ENCODE results near the gene NID1.
A peak's percentile ranks its signal among the peaks of the same experiment; 100 is the strongest.
"Not testable (repeated sequence)": the region's sequence is repeated elsewhere in the genome, so short reads cannot be mapped to it uniquely, and the experiment has no call there.

The NID1 gene

DNA sequence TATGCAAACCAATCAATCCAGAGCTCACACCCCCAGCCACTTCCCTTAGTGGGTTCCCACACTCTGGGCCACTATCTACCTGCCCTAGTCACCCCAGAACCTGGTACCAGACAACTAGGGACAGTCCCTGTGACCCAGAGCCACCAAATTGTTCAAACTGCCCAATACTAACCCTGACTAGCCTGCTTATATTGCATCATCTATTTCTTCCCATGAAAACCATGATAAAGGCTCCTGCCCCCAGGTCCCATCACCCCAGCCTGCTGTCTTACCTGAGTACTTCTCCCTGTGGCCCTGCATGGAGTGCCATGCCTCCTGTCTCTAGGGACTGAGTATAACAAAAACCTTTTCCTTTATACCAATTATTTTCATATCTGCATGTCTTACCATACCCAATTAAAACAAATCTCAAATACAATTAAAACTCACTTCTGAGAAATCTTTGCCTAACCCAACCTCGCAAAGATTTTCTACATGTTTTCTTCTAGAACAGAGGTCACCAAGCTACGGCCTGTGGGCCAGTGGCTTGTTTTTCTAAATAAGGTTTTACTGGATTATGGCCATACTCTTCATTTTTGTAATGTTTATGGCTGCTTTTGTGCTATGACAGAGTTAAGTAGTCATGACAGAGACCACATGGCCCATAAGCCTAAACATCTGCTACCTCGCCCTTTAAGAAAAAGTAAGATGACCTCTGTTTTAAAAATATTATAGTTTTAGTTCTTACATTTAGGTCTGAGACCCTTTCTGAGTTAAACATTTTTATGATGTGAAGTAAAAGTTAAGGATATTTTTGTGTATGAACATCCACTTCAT, 31.0 kb upstream of the NID1 start:
- no peak for DNase-seq

DNA sequence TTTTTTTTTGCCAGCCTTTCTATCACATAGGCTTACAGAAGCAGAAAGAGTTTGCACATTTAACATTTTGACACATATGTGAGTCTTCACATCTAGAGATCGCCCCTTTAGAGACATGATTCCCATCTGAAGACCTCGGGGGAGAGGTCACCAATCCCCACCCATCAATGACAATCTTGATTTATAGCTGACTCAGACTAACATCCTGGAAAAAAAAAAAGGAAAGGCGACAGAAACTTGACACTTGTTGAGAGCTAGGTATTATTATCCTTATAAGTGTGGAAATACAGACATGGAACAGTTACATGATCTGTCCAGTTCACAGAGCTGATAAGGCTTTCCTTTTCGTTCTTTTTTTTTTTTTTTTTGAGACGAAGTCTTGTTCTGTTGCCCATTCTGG, 28.0 kb upstream of the NID1 start:
- DNase-seq = no peak

DNA sequence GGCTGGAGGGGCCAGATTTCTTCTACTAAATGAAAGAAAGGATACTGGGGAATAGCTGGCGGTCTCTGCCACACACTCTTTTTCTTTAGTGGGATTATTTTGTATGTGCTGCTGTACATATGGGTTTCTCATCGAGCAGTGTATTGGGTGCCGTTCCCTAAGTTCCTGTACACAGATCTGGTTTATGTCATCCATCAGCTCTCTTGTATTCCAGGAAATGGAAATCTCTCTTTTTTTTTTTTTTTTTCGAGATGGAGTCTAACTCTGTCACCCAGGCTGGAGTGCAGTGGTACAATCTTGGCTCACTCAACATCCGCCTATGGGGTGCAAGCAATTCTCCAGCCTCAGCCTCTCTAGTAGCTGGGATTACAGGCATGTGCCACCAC, 27.0 kb upstream of the NID1 start:
- DNase-seq = no peak

DNA sequence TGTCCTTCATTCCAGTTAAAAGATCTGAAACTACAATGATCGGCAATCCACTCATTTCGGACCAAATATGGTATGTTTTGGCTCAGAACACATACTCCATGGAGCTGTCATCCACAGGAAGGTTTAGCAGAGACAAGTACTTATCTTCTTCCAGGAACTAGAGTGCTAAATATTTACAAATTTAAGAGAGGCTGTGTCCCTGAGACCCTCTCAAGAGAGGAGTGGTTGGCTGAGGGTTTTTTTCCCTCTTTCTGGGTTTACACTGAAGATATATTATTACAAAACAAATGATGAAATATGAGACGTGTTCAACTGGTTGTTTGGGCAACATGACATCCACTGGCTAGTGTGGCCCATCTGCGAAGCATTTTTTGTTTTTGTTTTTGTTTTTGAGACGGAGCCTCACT, 25.9 kb upstream of the NID1 start:
- DNase-seq = peak; percentile 63

DNA sequence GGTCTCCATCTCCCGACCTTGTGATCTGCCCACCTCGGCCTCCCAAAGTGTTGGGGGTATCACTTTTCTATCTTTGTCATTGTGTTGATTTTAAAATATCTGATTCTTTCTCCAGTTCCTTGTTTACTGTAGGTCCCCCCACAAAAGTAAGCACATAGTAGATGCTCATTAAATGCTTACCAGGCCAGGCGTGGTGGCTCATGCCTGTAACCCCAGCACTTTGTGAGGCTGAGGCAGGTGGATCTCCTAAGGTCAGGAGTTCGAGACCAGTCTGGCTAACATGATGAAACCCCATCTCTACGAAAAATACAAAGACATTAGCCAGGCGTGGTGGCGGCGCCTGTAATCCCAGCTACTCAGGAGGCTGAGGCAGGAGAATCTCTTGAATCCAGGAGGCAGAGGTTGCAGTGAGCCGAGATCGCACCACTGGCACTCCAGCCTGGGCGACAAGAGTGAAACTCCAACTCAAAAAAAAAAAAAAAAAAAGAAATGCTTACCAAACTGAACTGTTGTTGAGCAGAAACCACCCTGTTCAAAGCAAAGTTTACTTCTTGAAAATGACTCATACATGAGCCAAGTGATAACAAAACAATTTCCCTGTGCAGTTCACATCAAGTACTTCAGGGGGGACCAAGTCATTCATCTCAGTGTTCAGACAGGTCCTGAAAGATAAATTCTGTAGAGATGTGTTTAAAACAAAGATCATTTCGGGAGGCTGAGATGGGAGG, 24.3 kb upstream of the NID1 start:
- DNase-seq = peak; percentile 84

DNA sequence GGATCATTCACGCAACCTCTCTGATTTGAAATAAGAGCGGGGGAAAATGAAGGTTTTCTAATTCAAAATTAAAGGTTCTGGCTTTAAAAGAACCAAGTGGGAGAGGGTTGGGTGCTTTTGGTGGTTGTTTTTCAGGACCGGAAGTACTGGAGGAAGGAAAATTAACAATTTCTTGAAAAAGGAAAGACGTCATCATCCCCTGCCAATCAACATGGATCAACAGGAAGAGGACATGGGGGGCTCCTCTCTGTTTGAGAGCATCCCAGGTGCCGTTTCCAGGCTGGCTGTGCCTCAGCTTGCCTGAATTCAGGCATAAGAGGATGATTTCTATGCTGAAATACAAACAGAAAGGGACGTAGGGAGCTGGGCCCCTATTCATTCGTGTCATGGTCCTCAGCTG, 21.6 kb upstream of the NID1 start:
- no peak for DNase-seq

DNA sequence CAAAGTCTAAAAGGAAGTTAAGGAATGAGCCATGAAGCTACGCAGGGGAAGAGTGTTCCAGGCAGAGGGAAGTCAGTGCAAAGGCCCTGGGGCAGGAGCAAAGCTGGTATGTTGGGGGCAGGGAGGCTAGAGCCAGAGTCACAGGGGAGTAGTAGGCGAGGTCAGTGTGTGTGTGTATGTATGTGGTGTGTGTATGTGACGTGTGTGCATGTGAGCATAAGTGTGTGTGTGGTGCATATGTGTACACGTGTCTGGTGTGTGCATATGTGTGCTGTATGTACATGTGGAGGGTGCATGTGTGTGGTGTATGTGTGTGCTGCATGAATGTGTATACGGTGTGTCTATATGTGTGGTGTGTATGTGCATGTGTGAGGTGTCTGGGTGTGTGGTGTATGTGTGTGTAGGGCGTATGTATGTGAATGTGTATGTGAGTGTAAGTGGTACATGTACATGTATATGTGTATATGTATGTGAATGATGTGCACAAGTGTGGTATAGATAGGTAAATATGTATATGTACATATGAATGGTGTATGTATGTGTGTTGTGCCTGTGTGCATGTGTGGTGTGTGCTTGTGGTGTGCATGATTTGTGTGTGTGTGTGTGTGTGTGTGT, 20.8 kb upstream of the NID1 start:
- DNase-seq = no peak

DNA sequence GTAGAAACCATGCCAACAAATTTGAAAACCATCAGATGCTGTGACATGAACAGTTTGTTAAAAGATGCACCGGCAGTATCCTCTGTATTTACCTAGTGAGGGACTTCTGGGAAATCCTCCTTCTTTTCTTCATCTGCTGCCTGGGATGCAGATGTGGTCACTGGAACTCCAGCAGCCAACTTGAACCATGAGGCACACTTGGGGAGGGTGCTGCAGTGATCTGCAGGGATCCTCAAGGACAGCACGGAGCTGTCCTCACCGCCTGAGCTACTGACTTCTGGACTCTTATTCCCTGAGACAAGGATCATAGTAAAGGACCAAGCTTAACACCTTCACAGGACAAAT, 19.5 kb upstream of the NID1 start:
- DNase-seq = no peak

DNA sequence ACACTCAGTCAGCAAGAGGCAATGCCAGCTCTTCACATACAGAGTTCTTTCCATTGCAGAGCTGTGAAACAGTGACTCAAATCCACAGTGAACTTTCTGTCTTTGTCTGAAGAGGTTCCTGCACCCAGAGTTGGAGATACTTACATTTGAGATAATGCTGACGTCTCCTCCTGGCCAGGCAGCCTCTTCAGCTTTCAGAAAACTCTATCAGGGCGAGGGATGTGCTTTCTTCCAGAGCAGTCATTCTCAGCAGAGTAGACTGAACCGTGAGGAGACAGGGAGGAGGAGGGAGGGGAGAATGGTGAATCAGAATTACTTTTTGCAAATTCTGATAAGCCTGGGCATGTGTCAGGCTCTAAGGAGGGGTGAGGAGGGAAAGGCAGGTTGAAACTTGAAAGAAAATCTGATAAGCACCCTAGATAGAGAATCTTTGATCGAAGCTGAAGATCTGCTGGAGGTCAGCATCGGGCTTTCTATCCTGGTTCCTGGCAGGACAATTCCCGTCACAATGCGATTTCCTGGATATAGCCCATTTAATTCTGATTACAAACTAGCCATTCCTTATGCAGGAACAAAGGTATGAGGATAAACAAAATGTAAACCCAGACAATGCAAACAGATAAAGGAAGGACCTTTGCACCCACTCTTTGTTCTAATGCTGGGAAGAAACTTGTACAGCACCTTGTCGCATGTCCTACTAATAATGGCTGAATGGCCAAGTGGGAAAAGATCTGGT, 18.9 kb upstream of the NID1 start:
- DNase-seq = peak; percentile 21

DNA sequence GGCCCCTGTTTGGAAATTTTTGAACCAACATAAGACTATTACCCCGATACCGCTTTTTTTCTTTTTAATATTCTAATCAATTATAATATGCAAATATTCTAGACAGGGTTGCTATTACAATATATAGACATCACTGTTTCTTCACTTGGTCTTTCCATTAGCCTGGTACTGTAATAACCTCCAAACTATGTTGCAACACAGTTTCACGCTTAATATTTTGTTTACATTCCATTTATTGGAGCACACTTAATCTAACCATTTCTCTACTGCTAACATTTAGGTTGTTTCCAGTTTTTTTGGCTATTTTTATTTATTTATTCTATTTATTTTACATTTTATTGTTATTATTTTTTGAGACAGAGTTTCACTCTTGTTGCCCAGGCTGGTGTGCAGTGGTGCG, 17.6 kb upstream of the NID1 start:
- DNase-seq = no peak

DNA sequence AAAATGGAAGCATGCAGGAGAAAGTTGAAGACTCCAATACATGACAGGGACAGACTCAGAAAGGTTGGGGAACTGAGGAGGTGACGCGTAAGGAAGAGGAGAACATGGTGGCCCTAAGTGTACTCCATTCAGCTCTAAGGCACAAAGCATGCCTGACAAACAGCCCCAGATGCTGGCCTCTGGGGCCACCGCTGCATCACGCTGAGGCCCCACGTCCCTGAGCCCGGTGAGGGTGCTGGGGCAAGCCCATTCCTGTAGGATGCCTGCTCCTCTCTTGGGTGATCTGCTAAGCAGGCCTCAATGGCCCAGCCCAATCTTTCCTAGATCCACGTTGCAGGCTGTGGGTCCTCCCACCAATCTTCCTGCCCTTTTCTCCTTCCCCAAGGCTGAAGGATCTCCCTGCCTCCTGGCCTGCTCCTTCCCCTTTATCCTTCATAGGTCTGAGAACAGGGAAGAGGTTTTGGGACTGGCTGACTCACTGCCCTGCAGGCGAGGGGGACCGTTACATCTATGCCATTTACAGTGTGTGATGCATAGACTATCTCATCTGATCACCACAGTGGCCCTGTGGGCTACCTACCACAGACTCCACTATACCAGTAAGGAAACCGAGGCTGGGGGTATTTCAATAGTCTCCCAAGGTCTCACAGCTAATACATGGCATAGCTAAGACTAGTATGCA, 16.8 kb upstream of the NID1 start:
- no peak for DNase-seq

DNA sequence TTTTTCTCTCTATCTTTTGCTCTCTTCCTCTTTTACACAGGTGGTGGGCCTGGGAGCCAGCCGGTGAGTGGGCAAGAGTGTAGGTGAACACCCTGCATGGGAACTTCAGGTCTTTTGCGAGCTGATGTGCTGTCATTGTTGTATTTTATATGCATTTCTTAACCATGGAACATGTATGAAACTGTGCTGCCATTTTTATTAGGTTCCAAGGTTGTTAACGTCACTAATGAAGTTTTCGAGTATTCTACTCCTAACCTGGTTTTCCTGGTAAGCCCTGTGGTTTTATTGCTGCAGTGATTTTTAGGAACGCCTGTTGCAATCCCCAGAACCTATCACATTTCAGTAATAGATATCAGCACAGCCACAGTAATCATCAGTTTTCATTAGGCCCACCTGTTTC, 14.8 kb upstream of the NID1 start:
- no peak for DNase-seq

DNA sequence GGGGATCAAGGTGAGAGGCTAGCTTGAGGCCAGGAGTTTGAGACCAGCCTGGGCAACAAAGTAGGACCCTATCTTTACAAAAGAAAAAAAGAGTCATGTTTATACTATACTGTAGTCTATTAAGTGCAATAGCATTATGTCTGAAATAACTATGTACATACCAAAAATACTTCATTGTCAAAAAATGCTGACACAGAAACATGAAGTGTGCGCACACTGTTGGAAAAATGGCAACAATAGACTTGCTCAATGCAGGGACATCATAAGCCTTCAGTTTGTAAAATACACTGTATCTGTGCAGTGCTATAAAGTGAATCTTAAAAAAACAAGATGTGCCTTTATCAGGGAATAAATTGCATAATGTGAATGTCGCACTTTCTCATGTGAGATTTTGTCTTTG, 14.1 kb upstream of the NID1 start:
- no peak for DNase-seq

DNA sequence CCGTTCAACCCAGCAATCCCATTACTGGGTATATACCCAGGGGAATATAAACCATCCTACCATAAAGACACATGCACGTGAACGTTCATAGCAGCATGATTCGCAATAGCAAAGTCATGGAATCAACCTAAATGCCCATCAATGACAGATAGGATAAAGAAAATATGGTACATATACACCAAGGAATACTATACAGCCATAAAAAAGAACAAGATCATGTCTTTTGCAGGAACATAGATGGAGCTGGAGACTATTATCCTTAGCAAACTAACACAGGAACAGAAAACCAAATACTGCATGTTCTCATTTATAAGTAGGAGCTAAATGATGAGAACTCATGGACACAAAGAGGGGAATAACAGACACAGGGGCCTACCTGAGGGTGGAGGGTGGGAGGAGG, 13.2 kb upstream of the NID1 start:
- DNase-seq = not testable (repeated sequence)

DNA sequence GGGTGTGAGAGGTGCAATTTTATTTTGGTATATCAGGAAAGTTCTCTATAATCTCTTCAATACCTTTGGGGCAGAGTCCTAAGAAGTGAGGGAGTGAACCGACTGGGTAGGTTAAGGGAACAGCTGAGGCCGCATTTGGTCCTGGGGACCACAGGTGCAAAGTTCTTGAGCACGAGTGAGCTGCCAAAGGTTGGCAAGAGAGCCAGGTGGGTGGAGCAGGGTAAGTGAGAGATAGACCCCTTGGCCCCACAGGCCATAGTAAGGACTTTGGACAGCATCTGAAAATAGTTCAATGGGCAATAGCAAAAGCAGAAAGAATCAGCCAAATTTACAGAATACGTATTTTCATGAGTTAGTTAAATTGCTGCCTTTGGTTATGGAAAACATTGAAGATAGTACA, 11.0 kb upstream of the NID1 start:
- no peak for DNase-seq

DNA sequence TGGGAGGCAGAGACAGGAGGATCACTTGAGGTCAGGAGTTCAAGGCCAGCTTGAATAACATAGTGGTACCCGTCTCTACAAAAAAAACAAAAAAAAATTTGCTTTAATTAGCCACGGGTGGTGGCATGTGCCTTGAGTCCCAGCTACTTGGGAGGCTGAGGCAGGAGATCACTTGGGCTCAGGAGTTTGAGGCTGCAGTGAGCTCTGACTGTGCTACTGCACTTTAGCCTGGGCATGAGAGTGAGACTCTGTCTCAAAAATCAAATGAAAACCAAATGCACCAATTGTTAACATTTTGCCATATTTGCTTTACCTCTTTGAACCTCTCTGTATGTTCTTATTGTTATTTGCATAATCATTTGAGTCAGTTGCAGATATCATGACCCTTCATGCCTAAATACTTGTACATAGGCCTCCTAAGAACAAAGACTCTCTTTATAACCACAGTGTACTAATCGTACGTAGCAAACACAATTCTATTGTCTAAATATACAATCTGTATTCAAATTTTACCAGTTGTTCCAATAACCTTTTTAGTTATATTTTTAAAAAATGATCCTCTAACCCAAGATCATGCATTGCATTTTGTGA, 8.5 kb upstream of the NID1 start:
- DNase-seq = no peak

DNA sequence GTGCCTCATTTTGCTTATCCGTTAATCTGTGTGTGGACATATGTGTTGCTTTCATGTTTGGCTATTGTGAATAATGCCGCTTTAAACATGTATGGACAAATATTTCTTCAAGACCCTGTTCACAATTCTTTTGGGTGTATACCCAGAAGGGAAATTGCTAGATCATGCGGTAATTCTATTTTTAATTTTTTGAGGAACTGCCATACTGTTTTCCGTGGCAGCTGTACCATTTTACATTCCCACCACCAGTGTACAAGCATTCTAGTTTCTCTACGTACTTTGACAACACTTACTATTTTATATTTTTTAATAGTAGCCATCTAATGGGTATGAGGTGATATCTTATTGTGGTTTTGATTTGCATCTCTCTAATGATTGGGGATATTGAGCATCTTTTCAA, 7.1 kb upstream of the NID1 start:
- no peak for DNase-seq

DNA sequence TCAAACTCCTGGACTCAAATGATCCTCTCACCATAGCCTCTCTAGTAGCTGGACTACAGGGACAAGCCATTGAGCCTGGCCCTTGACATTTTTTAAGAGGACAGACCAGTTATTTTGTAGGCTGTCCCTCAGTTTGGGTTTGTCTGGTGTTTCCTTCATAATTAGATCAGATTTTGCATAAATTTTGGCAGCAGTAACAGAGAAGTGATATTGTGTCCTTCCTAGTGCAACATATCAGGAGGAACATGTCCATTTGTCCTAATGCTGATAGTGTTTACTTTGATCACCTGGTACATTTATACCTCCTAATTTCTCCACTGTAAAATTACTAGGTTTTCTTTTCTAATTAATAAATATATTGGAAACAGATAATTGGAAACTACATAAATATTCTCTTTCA, 5.9 kb upstream of the NID1 start:
- DNase-seq = no peak

DNA sequence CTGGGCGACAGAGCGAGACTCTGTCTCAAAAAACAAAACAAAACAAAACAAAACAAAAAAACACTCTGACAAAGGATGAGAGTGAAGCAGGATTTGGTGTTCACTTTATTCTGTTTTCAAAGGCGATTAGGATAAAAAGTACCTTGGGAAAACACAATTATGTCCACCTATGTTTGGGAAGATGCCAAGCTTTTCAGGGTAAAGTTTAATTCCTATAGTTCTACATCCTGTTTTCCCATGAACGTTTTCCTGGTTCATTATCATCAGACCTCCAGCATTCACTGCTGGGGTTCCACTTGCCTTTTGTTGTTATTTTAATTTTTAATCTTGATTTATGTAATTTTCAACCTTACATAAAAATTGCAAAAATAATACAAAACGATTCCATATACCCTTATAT, 4.9 kb upstream of the NID1 start:
- no peak for DNase-seq

DNA sequence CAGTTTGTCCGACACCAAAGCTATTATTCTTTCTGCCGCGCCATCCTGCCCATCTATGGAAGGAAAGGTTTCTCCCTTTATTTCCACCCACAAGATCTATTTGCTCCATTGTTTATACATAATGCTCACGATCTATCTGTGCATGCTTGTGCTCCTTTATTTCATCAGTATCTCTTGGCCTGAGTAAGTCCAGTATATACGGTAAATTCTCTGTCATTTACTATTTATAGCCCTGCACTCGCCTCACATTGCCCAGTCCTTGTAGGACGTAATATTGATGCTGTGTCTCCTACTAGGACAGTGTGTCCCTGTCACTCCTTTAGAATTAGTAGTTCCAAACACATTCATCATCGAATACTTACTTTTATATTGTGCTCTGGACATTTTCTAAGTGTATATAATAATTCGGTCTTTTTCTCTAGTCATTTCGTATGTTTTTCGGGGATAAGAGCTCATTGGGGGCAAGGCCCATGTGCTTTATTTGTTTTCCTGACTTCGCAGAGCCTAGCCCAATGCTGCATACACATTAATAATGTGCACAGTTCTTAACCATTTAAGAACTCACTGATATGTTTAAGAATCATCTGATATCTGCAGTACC, 3.1 kb upstream of the NID1 start:
- DNase-seq = peak; percentile 90

DNA sequence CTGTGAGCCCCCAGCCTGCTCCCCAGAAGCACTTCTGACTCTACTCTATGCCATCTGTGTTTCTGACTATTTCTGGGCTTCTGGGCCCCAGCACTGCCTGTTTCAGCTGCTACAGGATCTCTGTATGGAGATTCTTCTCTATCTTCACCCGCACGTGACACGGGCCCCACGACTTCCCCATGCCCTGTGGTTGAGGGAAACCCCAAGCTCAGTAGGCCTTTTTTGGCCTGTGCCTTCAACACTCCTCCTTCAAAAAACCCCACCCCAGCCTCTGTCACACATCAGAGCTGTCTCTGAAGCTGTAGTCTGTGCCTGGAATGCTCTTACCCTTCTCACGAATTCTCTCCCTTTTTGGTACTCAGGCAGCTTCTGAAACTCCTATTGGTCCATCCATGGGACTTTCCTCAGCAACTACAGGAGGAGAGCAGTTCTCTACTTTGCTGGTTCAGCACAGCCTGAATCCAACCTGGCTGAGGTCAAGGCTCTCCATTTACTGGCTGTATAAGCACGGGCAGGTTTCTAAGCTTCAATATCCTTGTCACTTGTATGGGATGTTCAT, 2.0 kb upstream of the NID1 start:
- no peak for DNase-seq

DNA sequence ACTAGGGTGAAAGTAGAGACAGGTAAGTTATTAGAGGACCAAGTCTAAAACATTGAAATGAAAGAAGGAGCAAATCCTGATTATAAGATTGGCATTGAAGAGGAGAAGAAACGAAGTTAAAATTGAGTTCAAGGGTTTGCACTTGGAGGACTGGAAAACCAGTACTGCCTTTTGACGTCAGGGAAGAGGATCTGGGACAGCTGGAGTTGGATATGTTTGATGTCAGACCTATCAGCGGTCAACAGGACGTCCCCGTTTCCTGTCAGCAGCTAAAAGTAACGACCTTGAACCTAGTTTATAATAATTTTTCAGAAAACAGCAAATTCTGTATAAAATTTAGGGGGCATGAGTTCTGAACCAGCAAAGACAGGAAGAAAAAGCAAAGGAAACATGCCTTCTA, 1.2 kb upstream of the NID1 start:
- DNase-seq = no peak

Measured in HCEC 1CT (cell line).